HEK293 (cell line): ENCODE measurements around the gene IDE.
"Not testable (repeated sequence)": the region's sequence is repeated elsewhere in the genome, so short reads cannot be mapped to it uniquely, and the experiment has no call there.

Experiments used
- INSM2 ChIP-seq: fragments of 450-650 bp; formaldehyde crosslinking; IDR thresholded peaks from 2 replicates; pipeline ENCODE4 v1.5.1; 2016; ENCODE audit warnings: missing biosample characterization, missing genetic modification characterization
- PBX3 ChIP-seq: sonication (generic); formaldehyde crosslinking; IDR thresholded peaks from 2 replicates; pipeline ENCODE4 v1.8.1; 2022; ENCODE audit warnings: mild to moderate bottlenecking, moderate library complexity, missing genetic modification reagents
- ZNF174 ChIP-seq: fragments of 450-650 bp; formaldehyde crosslinking; IDR thresholded peaks from 2 replicates; pipeline ENCODE4 v1.5.0; 2017; ENCODE audit warnings: missing biosample characterization, mild to moderate bottlenecking, missing genetic modification characterization
- ZNF785 ChIP-seq: fragments of 450-650 bp; formaldehyde crosslinking; IDR thresholded peaks from 2 replicates; pipeline ENCODE4 v1.5.1; 2016; ENCODE audit warnings: missing biosample characterization, missing genetic modification characterization

- not testable (repeated sequence) for TF ChIP-seq ZNF174 (tag by site-specific recombination); ZNF785; PBX3 (CRISPR knock-in tag); INSM2 (tag by site-specific recombination)
Observed at GRCh38 chr10:92582347-92582746, 8.5 kb upstream of the IDE start.
